K562 (cell line): Measurements from ENCODE around the gene PDZK1.

Source experiments
- FOS ChIP-seq: IDR thresholded peaks from 3 replicates; pipeline ENCODE4 v1.6.1; 2011; ENCODE audit not compliant: insufficient read length; ENCODE audit errors: extremely low read depth
- HDAC2 ChIP-seq: fragments of 450-650 bp; IDR thresholded peaks from 2 replicates; pipeline ENCODE4 v1.6.1; 2016; ENCODE audit warnings: mild to moderate bottlenecking
- HDAC6 ChIP-seq: IDR thresholded peaks from 2 replicates; pipeline ENCODE4 v1.6.1; 2012; ENCODE audit warnings: low read depth, mild to moderate bottlenecking, control low read depth, inconsistent platforms, low read length, moderate library complexity
- JUND ChIP-seq, 2 experiments: IDR thresholded peaks; 2 replicates in 1 of 2; 3 replicates in 1 of 2; pipeline ENCODE4 v1.6.1; 2011; ENCODE audit warnings: borderline replicate concordance in 2 of 2, low read depth in 2 of 2, low read length in 2 of 2, improper control_type of control experiment in 1 of 2, missing biosample characterization in 1 of 2, missing genetic modification characterization in 1 of 2, missing genetic modification reagents in 1 of 2
- KLF10 ChIP-seq: fragments of 250-450 bp; sonication (Bioruptor Pico); IDR thresholded peaks from 2 replicates; pipeline ENCODE4 v1.6.1; 2021; ENCODE audit warnings: matching md5 sums
- MEF2A ChIP-seq: IDR thresholded peaks from 2 replicates; pipeline ENCODE4 v1.6.1; 2011; ENCODE audit warnings: low read depth, mild to moderate bottlenecking, low read length, moderate library complexity; ENCODE audit not compliant: control insufficient read depth
- TAF7 ChIP-seq: fragments of 450-650 bp; IDR thresholded peaks from 2 replicates; pipeline ENCODE4 v1.6.1; 2016; ENCODE audit warnings: missing genetic modification characterization, missing compliant biosample characterization
- TCF7L2 ChIP-seq: fragments of 150-350 bp; IDR thresholded peaks from 2 replicates; pipeline ENCODE4 v1.6.1; 2016; ENCODE audit warnings: low read depth, mild to moderate bottlenecking, low read length, moderate library complexity
- U2AF1 ChIP-seq: fragments of 200-400 bp; formaldehyde crosslinking; optimal IDR thresholded peaks from 2 replicates; pipeline ENCODE3; 2017; ENCODE audit warnings: mild to moderate bottlenecking, low read depth, low read length, moderate library complexity
- ZNF23 ChIP-seq: fragments of 250-450 bp; sonication (Bioruptor Pico); IDR thresholded peaks from 2 replicates; pipeline ENCODE4 v1.4.0; 2020; ENCODE audit warnings: mild to moderate bottlenecking
- TF ChIP-seq, protein P1 (sequence below), 2 experiments: fragments of 450-650 bp; formaldehyde crosslinking in 1 of 2; IDR thresholded peaks; 2 replicates each; pipeline versions ENCODE4 v1.4.0 to v1.6.1; 2014 to 2020; ENCODE audit warnings: mild to moderate bottlenecking in 2 of 2, borderline replicate concordance in 1 of 2, low read depth in 1 of 2

DNA sequence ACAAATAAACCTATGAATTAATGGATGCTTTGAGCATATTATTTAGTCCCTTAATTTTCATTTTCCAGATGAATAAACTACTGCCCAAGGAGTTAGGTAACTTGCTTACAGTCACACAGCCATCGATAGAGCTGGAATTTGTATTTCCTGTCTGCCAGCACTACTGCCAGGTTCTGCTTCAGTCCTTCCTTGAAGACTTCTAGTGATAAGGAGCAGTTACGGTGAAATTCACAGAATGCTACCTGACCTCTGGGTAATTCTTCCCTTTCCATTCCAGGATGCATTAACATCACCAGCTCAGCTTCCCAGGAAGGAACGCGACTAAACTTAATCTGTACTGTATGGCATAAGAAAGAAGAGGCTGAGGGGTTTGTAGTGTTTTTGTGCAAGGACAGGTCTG, 23.3 kb upstream of the PDZK1 start:
- TF ChIP-seq ZNF23 (CRISPR knock-in tag), result no peak
- no peak for TF ChIP-seq KLF10
- no peak for TF ChIP-seq HDAC6
- TF ChIP-seq, protein P1, sequence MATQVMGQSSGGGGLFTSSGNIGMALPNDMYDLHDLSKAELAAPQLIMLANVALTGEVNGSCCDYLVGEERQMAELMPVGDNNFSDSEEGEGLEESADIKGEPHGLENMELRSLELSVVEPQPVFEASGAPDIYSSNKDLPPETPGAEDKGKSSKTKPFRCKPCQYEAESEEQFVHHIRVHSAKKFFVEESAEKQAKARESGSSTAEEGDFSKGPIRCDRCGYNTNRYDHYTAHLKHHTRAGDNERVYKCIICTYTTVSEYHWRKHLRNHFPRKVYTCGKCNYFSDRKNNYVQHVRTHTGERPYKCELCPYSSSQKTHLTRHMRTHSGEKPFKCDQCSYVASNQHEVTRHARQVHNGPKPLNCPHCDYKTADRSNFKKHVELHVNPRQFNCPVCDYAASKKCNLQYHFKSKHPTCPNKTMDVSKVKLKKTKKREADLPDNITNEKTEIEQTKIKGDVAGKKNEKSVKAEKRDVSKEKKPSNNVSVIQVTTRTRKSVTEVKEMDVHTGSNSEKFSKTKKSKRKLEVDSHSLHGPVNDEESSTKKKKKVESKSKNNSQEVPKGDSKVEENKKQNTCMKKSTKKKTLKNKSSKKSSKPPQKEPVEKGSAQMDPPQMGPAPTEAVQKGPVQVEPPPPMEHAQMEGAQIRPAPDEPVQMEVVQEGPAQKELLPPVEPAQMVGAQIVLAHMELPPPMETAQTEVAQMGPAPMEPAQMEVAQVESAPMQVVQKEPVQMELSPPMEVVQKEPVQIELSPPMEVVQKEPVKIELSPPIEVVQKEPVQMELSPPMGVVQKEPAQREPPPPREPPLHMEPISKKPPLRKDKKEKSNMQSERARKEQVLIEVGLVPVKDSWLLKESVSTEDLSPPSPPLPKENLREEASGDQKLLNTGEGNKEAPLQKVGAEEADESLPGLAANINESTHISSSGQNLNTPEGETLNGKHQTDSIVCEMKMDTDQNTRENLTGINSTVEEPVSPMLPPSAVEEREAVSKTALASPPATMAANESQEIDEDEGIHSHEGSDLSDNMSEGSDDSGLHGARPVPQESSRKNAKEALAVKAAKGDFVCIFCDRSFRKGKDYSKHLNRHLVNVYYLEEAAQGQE (IDR thresholded peaks at IDR 0.05; ENCODE audit: borderline replicate concordance), result no peak
- TF ChIP-seq, protein P1 (CRISPR knock-in tag; IDR thresholded peaks at IDR 0.05; ENCODE audit: low read depth), result no peak
- no peak for TF ChIP-seq FOS
- TF ChIP-seq HDAC2, result no peak
- TF ChIP-seq JUND (IDR thresholded peaks at IDR 0.05; ENCODE audit: borderline replicate concordance, low read depth, low read length), result no peak
- no peak for TF ChIP-seq JUND (tag; IDR thresholded peaks at IDR 0.05; ENCODE audit: borderline replicate concordance, low read depth, low read length)
- no peak for TF ChIP-seq MEF2A
- no peak for TF ChIP-seq TAF7 (tag)
- TF ChIP-seq TCF7L2, result no peak
- no peak for TF ChIP-seq U2AF1
